ENCODE measurements around the gene USP6NL.

USP6NL gene

GRCh38 chr10:11430421-11431215 is 180.8 kb downstream of the USP6NL start:
- Histone ChIP-seq H3K4me1 (no peaks in the 10 kb centered on the region), H3K4me3 (ENCODE audit: low read depth, low read length) (no peak overlapping the region), H3K9me3 (no peaks in the 10 kb centered on the region), H3K36me3 (no peaks in the 10 kb centered on the region), H3K27me3 (no peaks in the 10 kb centered on the region)
- TF ChIP-seq CTCF (IDR thresholded peaks at IDR 0.05; ENCODE audit: low read depth, low read length) = no peak
- no peak for DNase-seq

GRCh38 chr10:11429439-11430052 is 181.9 kb downstream of the USP6NL start:
- no peaks in the 10 kb centered on the region for H3K27me3 ChIP-seq
- no peak for TF ChIP-seq CTCF (IDR thresholded peaks at IDR 0.05; ENCODE audit: low read depth, low read length)
- H3K4me1 ChIP-seq = no peaks in the 10 kb centered on the region
- no peaks in the 10 kb centered on the region for H3K36me3 ChIP-seq
- no peak for DNase-seq
- H3K4me3 ChIP-seq (ENCODE audit: low read depth, low read length) = no peak overlapping the region
- no peaks in the 10 kb centered on the region for H3K9me3 ChIP-seq

DNA sequence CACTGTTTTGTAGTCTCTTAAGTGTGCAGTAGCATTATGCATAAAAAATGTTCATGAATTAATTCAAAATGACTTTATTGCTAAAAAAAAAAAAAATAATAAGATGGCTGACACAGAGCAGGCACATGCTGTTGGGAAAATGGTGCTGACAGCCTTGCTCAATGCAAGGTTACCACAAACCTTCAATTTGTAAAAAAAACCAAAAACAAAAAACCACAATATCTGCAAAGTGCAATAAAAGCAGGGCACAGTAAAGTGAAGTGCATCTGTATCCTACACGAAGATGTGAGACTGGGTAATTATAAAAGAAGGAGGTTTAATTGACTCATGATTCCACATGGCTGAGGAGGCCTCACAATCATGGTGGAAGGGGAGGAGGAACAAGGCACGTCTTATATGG is 185.8 kb downstream of the USP6NL start:
- no peak for TF ChIP-seq CTCF (IDR thresholded peaks at IDR 0.05; ENCODE audit: low read depth, low read length)
- DNase-seq = no peak
- no peak overlapping the region for H3K4me3 ChIP-seq (ENCODE audit: low read depth, low read length)
- H3K36me3 ChIP-seq = no peaks in the 10 kb centered on the region
- H3K9me3 ChIP-seq = no peaks in the 10 kb centered on the region
- H3K27me3 ChIP-seq = no peaks in the 10 kb centered on the region
- H3K4me1 ChIP-seq = no peaks in the 10 kb centered on the region

DNA sequence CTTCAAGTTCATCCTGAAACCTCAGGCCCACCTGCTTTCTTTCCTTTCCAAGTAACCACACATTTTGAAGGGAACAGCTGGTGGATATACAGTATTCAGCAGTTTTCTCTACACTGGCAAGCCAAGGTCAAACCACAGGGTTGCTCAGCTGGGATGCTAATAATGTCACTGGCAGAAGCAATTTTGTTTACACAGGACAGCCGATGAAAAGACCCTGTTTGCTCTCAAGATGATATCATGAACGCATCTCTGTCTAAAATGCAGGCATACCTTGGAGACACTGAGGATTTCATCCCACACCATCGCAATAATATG is 186.2 kb downstream of the USP6NL start:
- DNase-seq = no peak
- no peaks in the 10 kb centered on the region for H3K36me3 ChIP-seq
- no peak overlapping the region for H3K4me3 ChIP-seq (ENCODE audit: low read depth, low read length)
- no peaks in the 10 kb centered on the region for H3K4me1 ChIP-seq
- no peaks in the 10 kb centered on the region for H3K27me3 ChIP-seq
- no peaks in the 10 kb centered on the region for H3K9me3 ChIP-seq
- TF ChIP-seq CTCF (IDR thresholded peaks at IDR 0.05; ENCODE audit: low read depth, low read length) = no peak

- Histone ChIP-seq H3K4me3 (ENCODE audit: low read depth, low read length) (no peak overlapping the region), H3K9me3 (no peaks in the 10 kb centered on the region), H3K4me1 (no peaks in the 10 kb centered on the region), H3K27me3 (no peaks in the 10 kb centered on the region), H3K36me3 (no peaks in the 10 kb centered on the region)
- peak; percentile 56 for DNase-seq
- peak; percentile 87 for TF ChIP-seq CTCF (IDR thresholded peaks at IDR 0.05; ENCODE audit: low read depth, low read length)
Measured at GRCh38 chr10:11424456-11425295, 186.8 kb downstream of the USP6NL start.

Measured in BE2C (cell line).